Esophagus muscularis mucosa (tissue), 3 donors: ENCODE results near the gene GPR62.

Experiments
- CTCF ChIP-seq, 3 experiments: fragments of 200-600 bp in 2 of 3; fragments of 450-650 bp in 1 of 3; sonication (generic) in 2 of 3; IDR thresholded peaks; one replicate each; pipeline ENCODE4 v1.5.1; 2017 to 2019; ENCODE audit warnings: antibody characterized with exemption in 3 of 3, mild to moderate bottlenecking in 2 of 3, moderate library complexity in 1 of 3
- POLR2A ChIP-seq: fragments of 450-650 bp; IDR thresholded peaks from one replicate; pipeline ENCODE4 v1.6.1; 2017; ENCODE audit warnings: antibody characterized with exemption, moderate library complexity, mild to moderate bottlenecking, low read depth
- POLR2AphosphoS5 ChIP-seq, 2 donors: sonication (generic); formaldehyde crosslinking; IDR thresholded peaks; one replicate each; pipeline ENCODE4 v1.6.1; 2017; ENCODE audit warnings: antibody characterized with exemption in 2 of 2

- TF ChIP-seq POLR2A (no peak), CTCF (IDR thresholded peaks at IDR 0.05) (no peak), POLR2AphosphoS5 (IDR thresholded peaks at IDR 0.05) (no peak)
These were observed 13.1 kb downstream of the GPR62 start for GRCh38 chr3:51968170-51968775.
